Measurements from ENCODE around the gene UVRAG.

UVRAG gene

GRCh38 chr11:76114238-76114637 lies 299.2 kb downstream of the UVRAG start:
- DNase-seq (ENCODE audit: low read depth in 2 of 2) = no peak

GRCh38 chr11:76115555-76115954 lies 300.5 kb downstream of the UVRAG start:
- no peak for DNase-seq (ENCODE audit: low read depth in 2 of 2)

- DNase-seq (ENCODE audit: low read depth in 2 of 2) = no peak
These were observed 304.0 kb downstream of the UVRAG start for GRCh38 chr11:76119032-76119431.

GRCh38 chr11:76119779-76120178 lies 304.8 kb downstream of the UVRAG start:
- no peak for DNase-seq (ENCODE audit: low read depth in 2 of 2)

GRCh38 chr11:76120513-76121101 lies 305.6 kb downstream of the UVRAG start:
- no peak for DNase-seq (ENCODE audit: low read depth in 2 of 2)

- no peak for DNase-seq (ENCODE audit: low read depth in 2 of 2)
These were observed 308.2 kb downstream of the UVRAG start for GRCh38 chr11:76123248-76123647.

GRCh38 chr11:76124905-76125770 lies 310.1 kb downstream of the UVRAG start:
- DNase-seq (ENCODE audit: low read depth in 2 of 2) = no peak

GRCh38 chr11:76129729-76130128 lies 314.7 kb downstream of the UVRAG start:
- DNase-seq (ENCODE audit: low read depth in 2 of 2) = no peak

- DNase-seq (ENCODE audit: low read depth in 2 of 2) = no peak
These were observed 316.1 kb downstream of the UVRAG start for GRCh38 chr11:76131142-76131541.

- DNase-seq (ENCODE audit: low read depth in 2 of 2) = no peak
These were observed 316.9 kb downstream of the UVRAG start for GRCh38 chr11:76131671-76132631.

GRCh38 chr11:76134239-76134638 lies 319.2 kb downstream of the UVRAG start:
- DNase-seq (ENCODE audit: low read depth in 2 of 2) = no peak

- no peak for DNase-seq (ENCODE audit: low read depth in 2 of 2)
These were observed 320.5 kb downstream of the UVRAG start for GRCh38 chr11:76135491-76135890.

- no peak for DNase-seq (ENCODE audit: low read depth in 2 of 2)
These were observed 324.3 kb downstream of the UVRAG start for GRCh38 chr11:76139314-76139713.

GRCh38 chr11:76140912-76141574 lies 326.0 kb downstream of the UVRAG start:
- no peak for DNase-seq (ENCODE audit: low read depth in 2 of 2)

- no peak for DNase-seq (ENCODE audit: low read depth in 2 of 2)
These were observed 327.0 kb downstream of the UVRAG start for GRCh38 chr11:76141901-76142588.

GRCh38 chr11:76143274-76143673 lies 328.3 kb downstream of the UVRAG start:
- DNase-seq (ENCODE audit: low read depth in 2 of 2) = no peak

GRCh38 chr11:76147106-76147740 lies 332.2 kb downstream of the UVRAG start:
- DNase-seq (ENCODE audit: low read depth in 2 of 2) = no peak

- DNase-seq (ENCODE audit: low read depth in 2 of 2) = no peak
These were observed 333.2 kb downstream of the UVRAG start for GRCh38 chr11:76148231-76148630.

GRCh38 chr11:76148941-76149613 lies 334.1 kb downstream of the UVRAG start:
- DNase-seq (ENCODE audit: low read depth in 2 of 2) = no peak

- no peak for DNase-seq (ENCODE audit: low read depth in 2 of 2)
These were observed 334.7 kb downstream of the UVRAG start for GRCh38 chr11:76149713-76150112.
